ENCODE data around the gene TMEM238. TPM values are rescaled to one million over a fixed set of nuclear protein-coding genes. Genes with fewer than 3 reads are reported as not detected.

TMEM238 gene
- total and polyA plus RNA-seq, 9 of the 15 experiments (the other 6 are each of a cell fraction or from before 2014, with no cell fraction given) = 0.18 to 5.1 (median 1.3) TPM; not detected in 4

- TF ChIP-seq SMC3 (conservative IDR thresholded peaks at IDR 0.05; ENCODE audit: insufficient read depth, low read depth, low read length) = no peak
- no peak for TF ChIP-seq FOSL1 (tag; conservative IDR thresholded peaks at IDR 0.05)
- TF ChIP-seq MAX (CRISPR knock-in tag; IDR thresholded peaks at IDR 0.05) = 0 out of 2 replicates have a peak, but pooled peaks have one; percentile 23
- no peak for TF ChIP-seq CLOCK (CRISPR knock-in tag; IDR thresholded peaks at IDR 0.05; ENCODE audit: borderline replicate concordance)
- TF ChIP-seq ZFX (CRISPR knock-in tag; IDR thresholded peaks at IDR 0.05) = 0 out of 2 replicates have a peak, but pooled peaks have one; percentile 24
- TF ChIP-seq RB1 (IDR thresholded peaks at IDR 0.05; ENCODE audit: low read depth) = no peak
- no peak for TF ChIP-seq ZC3H4 (CRISPR knock-in tag; IDR thresholded peaks at IDR 0.05; ENCODE audit: borderline replicate concordance)
- TF ChIP-seq TAF15 (IDR thresholded peaks at IDR 0.05; ENCODE audit: low read depth, low read length) = no peak
- TF ChIP-seq TAF1 (IDR thresholded peaks at IDR 0.05; ENCODE audit: control insufficient read depth, extremely low read depth, insufficient read depth, low read length, severe bottlenecking) = no peak
- no peak for TF ChIP-seq ZNF224 (CRISPR knock-in tag; IDR thresholded peaks at IDR 0.05)
- TF ChIP-seq GATAD2A (IDR thresholded peaks at IDR 0.05) = no peak
- no peak for TF ChIP-seq CSDE1 (IDR thresholded peaks at IDR 0.05)
- TF ChIP-seq SMARCA4 (IDR thresholded peaks at IDR 0.05) = no peak
- TF ChIP-seq HIVEP1 (CRISPR knock-in tag; IDR thresholded peaks at IDR 0.05) = no peak
- no peak for TF ChIP-seq GABPB1 (CRISPR knock-in tag; IDR thresholded peaks at IDR 0.05)
- TF ChIP-seq CREBBP (IDR thresholded peaks at IDR 0.05; ENCODE audit: low read depth, low read length) = no peak
- no peak for TF ChIP-seq TFE3 (CRISPR knock-in tag; IDR thresholded peaks at IDR 0.05)
Observed at GRCh38 chr19:55387736-55388497, 3.8 kb upstream of the TMEM238 start (continued).

All from K562 (cell line).